HG03039 (cell line): ENCODE data around the gene ADGRA1.

Experiments used
- ATAC-seq: cut with Tn5 transposase; IDR thresholded peaks from one replicate; pipeline ENCODE4 v1.9.1; 2021; ENCODE audit warnings: mild to moderate bottlenecking, moderate library complexity; ENCODE audit not compliant: unreplicated experiment

ADGRA1 gene

GRCh38 chr10:133055470-133055869, 32.3 kb upstream of the ADGRA1 start:
- ATAC-seq, result no peak

GRCh38 chr10:133056001-133056400, 31.7 kb upstream of the ADGRA1 start:
- ATAC-seq, result no peak

DNA sequence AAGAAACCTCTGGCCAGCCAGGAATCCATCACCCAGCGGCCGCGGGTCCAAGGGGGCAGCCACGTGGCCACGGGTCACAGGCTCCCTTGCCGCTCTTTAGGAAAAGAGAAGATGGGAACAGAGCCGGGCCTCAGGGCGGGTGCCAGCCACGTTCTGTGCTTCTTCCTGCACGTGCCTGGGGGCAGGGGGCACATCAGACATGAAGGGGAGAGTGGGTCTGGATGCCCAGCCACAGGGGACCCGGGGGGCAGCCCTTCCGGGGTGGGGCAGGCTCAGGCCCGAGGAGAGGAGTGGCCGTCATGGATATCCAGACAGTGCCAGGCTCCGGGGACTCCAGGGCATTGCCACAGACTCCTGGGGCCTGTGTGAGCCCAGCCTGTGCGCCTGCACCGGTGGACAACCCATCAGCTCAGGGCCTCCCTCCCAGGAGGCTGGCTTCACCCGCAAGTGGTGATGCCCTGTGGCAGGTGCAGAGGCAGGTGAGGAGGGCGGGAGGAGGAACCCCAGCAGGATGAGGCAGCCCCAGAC, 31.0 kb upstream of the ADGRA1 start:
- no peak for ATAC-seq

GRCh38 chr10:133058331-133059092, 29.2 kb upstream of the ADGRA1 start:
- ATAC-seq, result no peak

- ATAC-seq, result no peak
Observed at GRCh38 chr10:133059093-133059470, 28.6 kb upstream of the ADGRA1 start.

- no peak for ATAC-seq
Observed at GRCh38 chr10:133059571-133059970, 28.2 kb upstream of the ADGRA1 start.

GRCh38 chr10:133060022-133060421, 27.7 kb upstream of the ADGRA1 start:
- ATAC-seq, result no peak

DNA sequence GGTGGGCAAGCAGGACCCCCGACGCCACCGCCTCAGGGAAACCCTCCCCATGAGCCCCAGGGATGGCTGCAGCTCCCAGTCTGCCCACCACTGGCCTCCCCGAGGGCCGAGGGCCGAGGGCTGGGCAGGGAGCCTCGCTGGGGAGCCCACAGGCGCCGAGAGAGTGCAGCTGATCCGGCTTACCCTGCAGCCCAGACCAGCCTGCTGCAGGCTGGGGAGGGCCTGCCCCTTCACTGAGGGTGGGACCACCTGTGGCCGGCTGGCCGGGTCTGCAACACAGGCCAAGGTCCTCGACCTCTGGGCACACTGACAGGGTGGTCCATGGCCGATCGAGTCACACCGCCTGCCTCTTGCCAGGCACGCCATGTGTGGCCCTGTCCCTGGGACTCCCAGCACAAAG, 27.3 kb upstream of the ADGRA1 start:
- no peak for ATAC-seq

DNA sequence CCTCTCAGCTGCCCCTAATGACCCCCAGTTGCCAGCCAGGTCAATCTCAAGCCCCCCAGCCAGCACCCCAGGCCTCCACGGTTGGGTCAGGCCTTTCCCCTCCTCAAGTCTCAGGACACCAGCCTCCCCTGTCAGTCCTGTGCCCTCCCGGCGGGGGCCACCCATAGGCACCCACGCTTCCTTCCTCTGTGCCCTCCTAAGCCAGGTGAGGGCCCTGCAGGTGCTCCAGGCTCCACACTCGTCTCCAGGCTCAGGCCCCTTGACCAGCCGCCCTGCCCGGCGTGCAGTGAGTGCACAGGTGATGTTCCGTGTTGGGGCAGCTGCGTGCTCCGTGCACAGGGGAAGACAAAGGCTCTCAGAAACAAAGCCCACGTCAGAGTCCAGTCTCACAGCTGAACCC, 26.8 kb upstream of the ADGRA1 start:
- no peak for ATAC-seq

- ATAC-seq, result no peak
Observed at GRCh38 chr10:133061296-133062038, 26.3 kb upstream of the ADGRA1 start.

- no peak for ATAC-seq
Observed at GRCh38 chr10:133062085-133062484, 25.6 kb upstream of the ADGRA1 start.

DNA sequence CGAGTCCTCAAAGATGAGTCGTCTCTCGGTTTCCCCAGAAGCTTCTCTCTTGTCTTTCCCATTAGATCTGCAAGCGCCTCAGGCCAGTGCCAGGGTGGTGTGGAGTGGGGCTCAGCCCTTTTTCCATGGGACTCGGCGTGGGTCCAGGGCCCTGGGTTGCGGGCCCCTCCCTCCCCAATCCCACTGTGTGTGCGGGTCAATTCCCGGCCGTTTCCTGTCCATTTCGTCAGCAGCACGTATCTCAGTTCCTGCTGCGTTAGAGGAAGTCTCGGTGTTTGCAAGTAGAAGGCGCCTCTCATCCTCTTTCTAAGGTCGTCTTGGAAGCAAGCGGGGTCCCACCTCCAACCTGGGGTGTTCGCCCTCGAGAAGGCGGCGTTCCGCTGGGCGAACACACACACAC, 25.1 kb upstream of the ADGRA1 start:
- no peak for ATAC-seq

GRCh38 chr10:133067149-133068105, 20.3 kb upstream of the ADGRA1 start:
- ATAC-seq, result no peak

- no peak for ATAC-seq
Observed at GRCh38 chr10:133068111-133069032, 19.4 kb upstream of the ADGRA1 start.

GRCh38 chr10:133069033-133069525, 18.6 kb upstream of the ADGRA1 start:
- no peak for ATAC-seq

GRCh38 chr10:133070405-133070804, 17.3 kb upstream of the ADGRA1 start:
- no peak for ATAC-seq

DNA sequence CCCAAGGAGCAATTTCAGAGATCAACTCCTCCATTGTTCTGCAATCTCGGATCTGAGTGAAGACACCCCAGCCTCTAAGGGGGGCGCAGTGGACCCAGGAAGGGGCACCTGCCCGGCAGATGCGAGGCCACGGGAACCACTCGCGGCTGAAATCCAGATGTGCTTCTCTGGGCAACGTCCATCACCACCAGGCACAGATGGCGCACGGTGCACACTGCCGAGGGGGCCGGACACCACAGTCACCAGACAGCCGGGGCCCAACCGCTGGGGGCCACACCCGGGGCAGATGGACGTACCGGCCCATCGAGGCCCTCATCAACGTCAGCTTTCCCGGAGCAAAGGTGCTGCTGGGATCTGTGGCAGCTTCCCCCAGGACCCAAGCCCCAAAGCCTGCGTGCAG, 16.9 kb upstream of the ADGRA1 start:
- no peak for ATAC-seq

GRCh38 chr10:133071733-133072132, 16.0 kb upstream of the ADGRA1 start:
- ATAC-seq, result no peak

DNA sequence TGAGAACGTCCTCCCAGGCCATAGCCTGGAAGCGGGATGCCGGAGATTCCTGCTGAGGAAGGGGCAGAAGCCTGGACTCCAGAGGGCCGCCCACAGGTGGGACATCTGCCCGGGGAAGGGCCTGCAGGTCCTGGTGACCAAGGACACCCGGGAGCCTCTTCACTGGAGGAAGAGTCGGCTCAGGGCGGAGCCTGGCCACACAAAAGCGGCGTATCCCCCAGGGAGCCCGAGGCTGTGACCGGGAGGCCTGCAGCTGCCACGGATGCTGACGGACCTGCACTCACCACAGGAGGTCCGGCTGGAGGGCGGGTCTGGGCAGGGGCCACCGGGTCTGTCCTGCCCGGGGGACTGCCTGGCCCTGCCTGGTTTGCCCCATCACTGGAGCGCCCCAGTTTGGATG, 15.5 kb upstream of the ADGRA1 start:
- no peak for ATAC-seq
